ENCODE results near the gene COMMD6. TPM values are rescaled to one million over a fixed set of nuclear protein-coding genes. Genes with fewer than 3 reads are reported as not detected.

COMMD6 gene
- total RNA-seq, 1 experiment from 2014 or later = 104 TPM

- no TSS peak for BruUV-seq (replicated peaks)
- H3K4me1 ChIP-seq = peaks cover 13% of the 10 kb centered on the region
- H3K4me1 Mint-ChIP-seq (ENCODE audit: low read depth, unreplicated experiment) = peaks cover 6% of the 10 kb centered on the region
- no peaks in the 10 kb centered on the region for H3K36me3 ChIP-seq (ENCODE audit: control insufficient read depth, insufficient read depth, low read length)
- H3K27me3 Mint-ChIP-seq (ENCODE audit: insufficient read depth, unreplicated experiment) = no peaks in the 10 kb centered on the region
- peaks cover 8% of the 10 kb centered on the region for H3K36me3 Mint-ChIP-seq (ENCODE audit: insufficient read depth, unreplicated experiment)
- peak overlapping the region; percentile 33 for H3K27ac Mint-ChIP-seq (ENCODE audit: unreplicated experiment)
- no peaks in the 10 kb centered on the region for H3K9me3 ChIP-seq
- no peak overlapping the region for H3K4me3 Mint-ChIP-seq (ENCODE audit: unreplicated experiment)
- no peaks in the 10 kb centered on the region for H3K27me3 ChIP-seq (replicated peaks; ENCODE audit: control insufficient read depth, insufficient read depth, low read length)
- no peak for TF ChIP-seq CTCF (IDR thresholded peaks at IDR 0.05; ENCODE audit: insufficient read depth in 1 of 2, low read depth in 1 of 2, low read length in 1 of 2, severe bottlenecking in 1 of 2, unreplicated experiment in 1 of 2)
- intact Hi-C loops (cut with micrococcal nuclease; ENCODE audit: unreplicated experiment) = no loop called here
- H3K4me3 ChIP-seq (ENCODE audit: low read depth, low read length) = no peak overlapping the region
- no peak for DNase-seq
- H3K9me3 Mint-ChIP-seq (ENCODE audit: unreplicated experiment) = no peaks in the 10 kb centered on the region
- POLR2A ChIA-PET = interaction anchor here (0.5 kb wide), 1 partner anchor 82 kb away, joined by 5 read pairs; no protein-coding TSS in a partner anchor
- CTCF ChIA-PET = no interaction called here
Measured at GRCh38 chr13:75486146-75487062, 51.2 kb downstream of the COMMD6 start.

GRCh38 chr13:75485286-75486062 lies 52.2 kb downstream of the COMMD6 start:
- Mint-ChIP-seq H3K9me3 (ENCODE audit: unreplicated experiment) (no peaks in the 10 kb centered on the region), H3K4me3 (ENCODE audit: unreplicated experiment) (no peak overlapping the region), H3K27me3 (ENCODE audit: insufficient read depth, unreplicated experiment) (no peaks in the 10 kb centered on the region), H3K36me3 (ENCODE audit: insufficient read depth, unreplicated experiment) (peaks cover 16% of the 10 kb centered on the region), H3K4me1 (ENCODE audit: low read depth, unreplicated experiment) (peaks cover 6% of the 10 kb centered on the region), H3K27ac (ENCODE audit: unreplicated experiment) (peak overlapping the region; percentile 33)
- Histone ChIP-seq H3K4me3 (ENCODE audit: low read depth, low read length) (no peak overlapping the region), H3K4me1 (peaks cover 13% of the 10 kb centered on the region), H3K27me3 (replicated peaks; ENCODE audit: control insufficient read depth, insufficient read depth, low read length) (no peaks in the 10 kb centered on the region), H3K36me3 (ENCODE audit: control insufficient read depth, insufficient read depth, low read length) (no peaks in the 10 kb centered on the region; the same call in 1 of the 2 replicates), H3K9me3 (no peaks in the 10 kb centered on the region)
- CTCF ChIA-PET = no interaction called here
- TF ChIP-seq CTCF (IDR thresholded peaks at IDR 0.05; ENCODE audit: insufficient read depth in 1 of 2, low read depth in 1 of 2, low read length in 1 of 2, severe bottlenecking in 1 of 2, unreplicated experiment in 1 of 2) = no peak
- BruUV-seq (replicated peaks) = no TSS peak
- DNase-seq = no peak
- intact Hi-C loops (cut with micrococcal nuclease; ENCODE audit: unreplicated experiment) = no loop called here
- POLR2A ChIA-PET = no interaction called here

GRCh38 chr13:75482820-75483079 lies 54.9 kb downstream of the COMMD6 start:
- H3K27ac Mint-ChIP-seq (ENCODE audit: unreplicated experiment) = peak overlapping the region; percentile 73
- ChIA-PET CTCF (interaction anchor here (1.0 to 1.8 kb wide), 13 partner anchors 9 to 225 kb away, joined by 3 to 34 read pairs (median 6); partner anchors contain the start of genes COMMD6 and UCHL3), POLR2A (interaction anchor here (1.3 kb wide), 1 partner anchor 151 kb away, joined by 3 read pairs; no protein-coding TSS in a partner anchor)
- no TSS peak for BruUV-seq (replicated peaks)
- peak overlapping the region; percentile 94 for H3K4me3 ChIP-seq (ENCODE audit: low read depth, low read length)
- H3K27me3 Mint-ChIP-seq (ENCODE audit: insufficient read depth, unreplicated experiment) = no peaks in the 10 kb centered on the region
- H3K4me3 Mint-ChIP-seq (ENCODE audit: unreplicated experiment) = peak overlapping the region; percentile 82
- DNase-seq = no peak
- H3K36me3 Mint-ChIP-seq (ENCODE audit: insufficient read depth, unreplicated experiment) = peaks cover 43% of the 10 kb centered on the region
- H3K9me3 ChIP-seq = no peaks in the 10 kb centered on the region
- H3K9me3 Mint-ChIP-seq (ENCODE audit: unreplicated experiment) = no peaks in the 10 kb centered on the region
- peaks cover 35% of the 10 kb centered on the region for H3K4me1 ChIP-seq
- H3K36me3 ChIP-seq (ENCODE audit: control insufficient read depth, insufficient read depth, low read length) = no peaks in the 10 kb centered on the region; the same call in 1 of the 2 replicates
- no peaks in the 10 kb centered on the region for H3K27me3 ChIP-seq (replicated peaks; ENCODE audit: control insufficient read depth, insufficient read depth, low read length)
- intact Hi-C loops (cut with micrococcal nuclease; ENCODE audit: unreplicated experiment) = loop anchor here (1.0 to 5.0 kb wide), 6 partner anchors 56 to 180 kb away; partner anchors contain the start of genes LMO7 and UCHL3
- TF ChIP-seq CTCF (IDR thresholded peaks at IDR 0.05; ENCODE audit: insufficient read depth in 1 of 2, low read depth in 1 of 2, low read length in 1 of 2, severe bottlenecking in 1 of 2, unreplicated experiment in 1 of 2) = no peak
- H3K4me1 Mint-ChIP-seq (ENCODE audit: low read depth, unreplicated experiment) = peaks cover 21% of the 10 kb centered on the region

Data from Caco-2 (cell line).